Measurements from ENCODE around the gene KRT10. TPM values are rescaled to one million over a fixed set of nuclear protein-coding genes. Genes with fewer than 3 reads are reported as not detected.

The KRT10 gene
- total and polyA plus RNA-seq, 9 of the 15 experiments (the other 6 are each of a cell fraction or from before 2014, with no cell fraction given) = 47.0 to 179 (median 76.2) TPM

DNA sequence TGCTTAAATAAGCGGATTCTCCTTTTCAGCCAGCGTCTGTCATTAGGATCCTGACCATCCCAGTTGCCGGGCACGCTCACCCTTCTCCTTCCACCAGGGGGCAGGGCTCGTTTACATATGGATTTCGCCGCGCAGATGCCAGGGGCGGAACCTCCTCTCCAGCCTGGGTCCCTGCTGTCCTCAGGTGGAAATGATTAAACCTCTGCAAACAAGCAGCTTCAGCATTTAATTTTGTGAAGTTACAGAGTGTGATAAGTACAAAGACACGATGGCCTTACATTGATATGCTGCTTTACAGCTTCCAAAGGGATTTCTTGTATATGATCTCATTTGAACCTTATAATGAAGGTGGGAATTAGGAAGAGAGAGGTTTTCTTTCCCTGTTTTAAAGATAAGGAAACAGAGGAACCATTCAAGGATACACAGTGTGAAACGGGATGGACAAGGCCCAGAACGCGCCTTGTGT is 18.8 kb downstream of the KRT10 start (continued):
- TF ChIP-seq PCBP2 (IDR thresholded peaks at IDR 0.05; ENCODE audit: low read depth, low read length, poor library complexity, severe bottlenecking) = no peak
- no peak for TF ChIP-seq BRCA1 (IDR thresholded peaks at IDR 0.05)
- no peak for TF ChIP-seq BRCA1 (CRISPR knock-in tag; IDR thresholded peaks at IDR 0.05)
- TF ChIP-seq NR4A1 (CRISPR knock-in tag; IDR thresholded peaks at IDR 0.05) = no peak
- no peak for TF ChIP-seq NR4A1 (tag; IDR thresholded peaks at IDR 0.05)
- peak; percentile 90 to 96 for TF ChIP-seq RAD21 (CRISPR knock-in tag; conservative IDR thresholded peaks at IDR 0.05 in 1 of 2, IDR thresholded peaks at IDR 0.05 in 1 of 2)
- TF ChIP-seq DEAF1 (CRISPR knock-in tag; IDR thresholded peaks at IDR 0.05) = peak; percentile 82
- TF ChIP-seq BCL6 (CRISPR knock-in tag; IDR thresholded peaks at IDR 0.05) = no peak
- TF ChIP-seq ARID2 (IDR thresholded peaks at IDR 0.05) = peak; percentile 83
- TF ChIP-seq, protein P1, sequence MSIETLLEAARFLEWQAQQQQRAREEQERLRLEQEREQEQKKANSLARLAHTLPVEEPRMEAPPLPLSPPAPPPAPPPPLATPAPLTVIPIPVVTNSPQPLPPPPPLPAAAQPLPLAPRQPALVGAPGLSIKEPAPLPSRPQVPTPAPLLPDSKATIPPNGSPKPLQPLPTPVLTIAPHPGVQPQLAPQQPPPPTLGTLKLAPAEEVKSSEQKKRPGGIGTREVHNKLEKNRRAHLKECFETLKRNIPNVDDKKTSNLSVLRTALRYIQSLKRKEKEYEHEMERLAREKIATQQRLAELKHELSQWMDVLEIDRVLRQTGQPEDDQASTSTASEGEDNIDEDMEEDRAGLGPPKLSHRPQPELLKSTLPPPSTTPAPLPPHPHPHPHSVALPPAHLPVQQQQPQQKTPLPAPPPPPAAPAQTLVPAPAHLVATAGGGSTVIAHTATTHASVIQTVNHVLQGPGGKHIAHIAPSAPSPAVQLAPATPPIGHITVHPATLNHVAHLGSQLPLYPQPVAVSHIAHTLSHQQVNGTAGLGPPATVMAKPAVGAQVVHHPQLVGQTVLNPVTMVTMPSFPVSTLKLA (conservative IDR thresholded peaks at IDR 0.05) = 0 out of 4 replicates have a peak, but pooled peaks of 1 of the 2 experiments have one; percentile 19
- no peak for TF ChIP-seq MECOM (CRISPR knock-in tag; IDR thresholded peaks at IDR 0.05)
- TF ChIP-seq NFYB (IDR thresholded peaks at IDR 0.05; ENCODE audit: extremely low read depth, insufficient read length) = no peak
- TF ChIP-seq HNRNPK (IDR thresholded peaks at IDR 0.05; ENCODE audit: low read depth, low read length, poor library complexity, severe bottlenecking) = no peak
- TF ChIP-seq, protein P2, sequence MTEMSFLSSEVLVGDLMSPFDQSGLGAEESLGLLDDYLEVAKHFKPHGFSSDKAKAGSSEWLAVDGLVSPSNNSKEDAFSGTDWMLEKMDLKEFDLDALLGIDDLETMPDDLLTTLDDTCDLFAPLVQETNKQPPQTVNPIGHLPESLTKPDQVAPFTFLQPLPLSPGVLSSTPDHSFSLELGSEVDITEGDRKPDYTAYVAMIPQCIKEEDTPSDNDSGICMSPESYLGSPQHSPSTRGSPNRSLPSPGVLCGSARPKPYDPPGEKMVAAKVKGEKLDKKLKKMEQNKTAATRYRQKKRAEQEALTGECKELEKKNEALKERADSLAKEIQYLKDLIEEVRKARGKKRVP (CRISPR knock-in tag; IDR thresholded peaks at IDR 0.05) = no peak
- no peak for TF ChIP-seq HMG20B (CRISPR knock-in tag; IDR thresholded peaks at IDR 0.05)
- no peak for TF ChIP-seq ZNF318 (IDR thresholded peaks at IDR 0.05; ENCODE audit: borderline replicate concordance in 1 of 2, low read depth in 1 of 2)
